Peyer's patch (tissue), 4 donors: Measurements from ENCODE around the gene RPL13A. TPM values are rescaled to one million over a fixed set of nuclear protein-coding genes. Genes with fewer than 3 reads are reported as not detected.
A peak's percentile ranks its signal among the peaks of the same experiment; 100 is the strongest.

Experiments used
- DNase-seq, 3 donors: peaks; one replicate each; pipeline ENCODE4 v3.0.0-alpha.2; 2017 to 2019
- H3K27ac ChIP-seq, 4 donors: fragments of 200-600 bp; sonication (generic); one replicate each; pipeline ENCODE4 v1.5.1; 2016 to 2019
- H3K27me3 ChIP-seq, 2 donors: fragments of 200-600 bp; sonication (generic); one replicate each; pipeline ENCODE4 v1.5.1; 2019
- H3K36me3 ChIP-seq, 3 donors: fragments of 200-600 bp; sonication (generic); one replicate each; pipeline ENCODE4 v1.5.1; 2016 to 2019
- H3K4me1 ChIP-seq, 4 donors: fragments of 200-600 bp; sonication (generic); one replicate each; pipeline ENCODE4 v1.5.1; 2016 to 2019
- H3K4me3 ChIP-seq, 4 donors: fragments of 200-600 bp; sonication (generic); 1 replicate in 3 of 4; 2 replicates in 1 of 4; pipeline ENCODE4 v1.5.1; 2016 to 2019; ENCODE audit warnings: mild to moderate bottlenecking in 1 of 4
- H3K9me3 ChIP-seq, 4 donors: fragments of 200-600 bp; sonication (generic); one replicate each; pipeline ENCODE4 v1.5.1; 2016 to 2019; ENCODE audit warnings: mild to moderate bottlenecking in 1 of 4
- CTCF ChIP-seq, 6 experiments: fragments of 450-650 bp in 4 of 6; fragments of 200-600 bp in 2 of 6; sonication (generic) in 1 of 6; IDR thresholded peaks; one replicate each; pipeline ENCODE4 v1.5.1; 2017 to 2019; ENCODE audit warnings: antibody characterized with exemption in 6 of 6, mild to moderate bottlenecking in 3 of 6, moderate library complexity in 1 of 6
- POLR2A ChIP-seq, 2 donors: fragments of 450-650 bp; IDR thresholded peaks; one replicate each; pipeline ENCODE4 v1.5.1; 2017; ENCODE audit warnings: antibody characterized with exemption in 2 of 2, mild to moderate bottlenecking in 2 of 2, moderate library complexity in 2 of 2
- total RNA-seq, 4 donors: library from RNA; depleted of rRNA; stranded (reverse); fragments of >200 nt; gene quantifications; one replicate each; pipeline ENCODE4 v1.1.0, GENCODE V29; 2016

Gene RPL13A
- total RNA-seq, 4 donors from 2014 or later = 1,523 to 3,539 (median 1,798) TPM

GRCh38 chr19:49453013-49453756 lies 34.2 kb upstream of the RPL13A start, which contains the start of gene ALDH16A1:
ALDH16A1 (plus strand) TSS chr19:49453225; CDS start chr19:49453332, 107 bp downstream.
- peaks cover 3 to 30% (median 11%) of the 10 kb centered on the region in 4 donors for H3K4me1 ChIP-seq
- peak within 1 kb of the TSS; percentile 55 to 86 (median 60) for H3K4me3 ChIP-seq
- no peaks in the 10 kb centered on the region for H3K9me3 ChIP-seq
- TF ChIP-seq POLR2A (IDR thresholded peaks at IDR 0.05) (peak; percentile 83 to 88), CTCF (IDR thresholded peaks at IDR 0.05) (peak in 1 of 6 experiments; percentile 12)
- H3K27me3 ChIP-seq = no peaks in the 10 kb centered on the region
- DNase-seq = peak; percentile 98 to 99 (median 99)
- peak within 1 kb of the TSS; percentile 95 to 99 (median 98) for H3K27ac ChIP-seq
- H3K36me3 ChIP-seq = peaks cover 0 to 14% (median 0%) of the 10 kb centered on the region in 3 donors

GRCh38 chr19:49453757-49454240 lies 33.6 kb upstream of the RPL13A start:
- peak overlapping the region; percentile 55 to 86 (median 60) for H3K4me3 ChIP-seq
- no peaks in the 10 kb centered on the region for H3K9me3 ChIP-seq
- no peak for TF ChIP-seq POLR2A (IDR thresholded peaks at IDR 0.05)
- no peak for TF ChIP-seq CTCF (IDR thresholded peaks at IDR 0.05)
- H3K27me3 ChIP-seq = no peaks in the 10 kb centered on the region
- H3K4me1 ChIP-seq = peaks cover 3 to 33% (median 13%) of the 10 kb centered on the region in 4 donors
- peak overlapping the region; percentile 95 to 99 (median 98) for H3K27ac ChIP-seq
- DNase-seq = no peak
- peaks cover 0 to 10% (median 0%) of the 10 kb centered on the region in 3 donors for H3K36me3 ChIP-seq

- Histone ChIP-seq H3K27me3 (no peaks in the 10 kb centered on the region), H3K36me3 (peaks cover 0 to 23% (median 0%) of the 10 kb centered on the region in 3 donors), H3K4me1 (peaks cover 3 to 31% (median 11%) of the 10 kb centered on the region in 4 donors), H3K27ac (peak overlapping the region in 3 of 4 donors; percentile 19 to 96 (median 53)), H3K9me3 (no peaks in the 10 kb centered on the region), H3K4me3 (no peak overlapping the region)
- no peak for TF ChIP-seq CTCF (IDR thresholded peaks at IDR 0.05)
- TF ChIP-seq POLR2A (IDR thresholded peaks at IDR 0.05) = no peak
- no peak for DNase-seq
Measured at GRCh38 chr19:49455773-49456172, 31.6 kb upstream of the RPL13A start.

- Histone ChIP-seq H3K4me3 (no peak overlapping the region), H3K9me3 (no peaks in the 10 kb centered on the region), H3K4me1 (peaks cover 3 to 31% (median 10%) of the 10 kb centered on the region in 4 donors), H3K27me3 (no peaks in the 10 kb centered on the region), H3K36me3 (peaks cover 0 to 24% (median 0%) of the 10 kb centered on the region in 3 donors), H3K27ac (peak overlapping the region; percentile 43 to 96 (median 68))
- DNase-seq = no peak
- TF ChIP-seq CTCF (IDR thresholded peaks at IDR 0.05) (no peak), POLR2A (IDR thresholded peaks at IDR 0.05) (no peak)
Measured at GRCh38 chr19:49456326-49456725, 31.1 kb upstream of the RPL13A start.

GRCh38 chr19:49458567-49458903 lies 28.9 kb upstream of the RPL13A start:
- Histone ChIP-seq H3K27ac (peak overlapping the region; percentile 32 to 96 (median 70)), H3K27me3 (no peaks in the 10 kb centered on the region), H3K9me3 (no peaks in the 10 kb centered on the region), H3K4me3 (no peak overlapping the region), H3K36me3 (peaks cover 0 to 38% (median 0%) of the 10 kb centered on the region in 3 donors), H3K4me1 (peaks cover 3 to 31% (median 10%) of the 10 kb centered on the region in 4 donors)
- no peak for DNase-seq
- no peak for TF ChIP-seq CTCF (IDR thresholded peaks at IDR 0.05)
- no peak for TF ChIP-seq POLR2A (IDR thresholded peaks at IDR 0.05)
